Daoy (cell line): ENCODE data around the gene STEAP3. TPM values are rescaled to one million over a fixed set of nuclear protein-coding genes. Genes with fewer than 3 reads are reported as not detected.

Experiments used
- DNase-seq: peaks from one replicate; pipeline ENCODE4 v3.0.0-alpha.2; 2015; ENCODE audit warnings: low read depth
- total RNA-seq: library from RNA; depleted of rRNA; stranded (reverse); fragments of >200 nt; shearing (Covaris generic); gene quantifications from 2 replicates; pipeline ENCODE4 v1.2.3, GENCODE V29; 2014; rRNA removed

The STEAP3 gene, protein sequence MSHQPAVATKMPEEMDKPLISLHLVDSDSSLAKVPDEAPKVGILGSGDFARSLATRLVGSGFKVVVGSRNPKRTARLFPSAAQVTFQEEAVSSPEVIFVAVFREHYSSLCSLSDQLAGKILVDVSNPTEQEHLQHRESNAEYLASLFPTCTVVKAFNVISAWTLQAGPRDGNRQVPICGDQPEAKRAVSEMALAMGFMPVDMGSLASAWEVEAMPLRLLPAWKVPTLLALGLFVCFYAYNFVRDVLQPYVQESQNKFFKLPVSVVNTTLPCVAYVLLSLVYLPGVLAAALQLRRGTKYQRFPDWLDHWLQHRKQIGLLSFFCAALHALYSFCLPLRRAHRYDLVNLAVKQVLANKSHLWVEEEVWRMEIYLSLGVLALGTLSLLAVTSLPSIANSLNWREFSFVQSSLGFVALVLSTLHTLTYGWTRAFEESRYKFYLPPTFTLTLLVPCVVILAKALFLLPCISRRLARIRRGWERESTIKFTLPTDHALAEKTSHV
- 13.1 and 14.6 TPM in 2 replicates for total RNA-seq

GRCh38 chr2:119223521-119224390 lies at the start of gene STEAP3:
Gene STEAP3 (plus strand): TSS chr2:119223834. CDS start chr2:119231013, 7,179 bp downstream.
- DNase-seq: peak; percentile 85

- DNase-seq: peak; percentile 66
Observed at GRCh38 chr2:119174216-119174992, 49.2 kb upstream of the STEAP3 start.

DNA sequence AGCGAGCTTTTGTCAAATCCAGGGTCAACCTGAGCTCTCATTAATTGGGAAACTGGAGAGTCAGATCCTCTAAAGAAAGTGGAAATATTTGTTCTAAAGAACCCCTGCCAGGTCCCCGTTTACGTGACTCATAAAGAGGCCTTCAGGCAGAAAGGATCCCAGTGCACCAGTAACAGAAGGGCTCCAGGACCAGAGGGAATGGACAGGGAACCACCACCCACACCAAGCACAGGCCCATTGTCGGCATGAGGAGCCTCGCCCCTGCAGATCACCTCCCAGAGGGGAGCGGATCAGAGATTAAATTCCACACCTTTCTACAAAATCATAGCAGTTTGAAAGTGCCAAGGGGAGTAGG lies 48.7 kb upstream of the STEAP3 start:
- DNase-seq: peak; percentile 52

- DNase-seq: no peak
Observed at GRCh38 chr2:119175517-119175916, 48.1 kb upstream of the STEAP3 start.

DNA sequence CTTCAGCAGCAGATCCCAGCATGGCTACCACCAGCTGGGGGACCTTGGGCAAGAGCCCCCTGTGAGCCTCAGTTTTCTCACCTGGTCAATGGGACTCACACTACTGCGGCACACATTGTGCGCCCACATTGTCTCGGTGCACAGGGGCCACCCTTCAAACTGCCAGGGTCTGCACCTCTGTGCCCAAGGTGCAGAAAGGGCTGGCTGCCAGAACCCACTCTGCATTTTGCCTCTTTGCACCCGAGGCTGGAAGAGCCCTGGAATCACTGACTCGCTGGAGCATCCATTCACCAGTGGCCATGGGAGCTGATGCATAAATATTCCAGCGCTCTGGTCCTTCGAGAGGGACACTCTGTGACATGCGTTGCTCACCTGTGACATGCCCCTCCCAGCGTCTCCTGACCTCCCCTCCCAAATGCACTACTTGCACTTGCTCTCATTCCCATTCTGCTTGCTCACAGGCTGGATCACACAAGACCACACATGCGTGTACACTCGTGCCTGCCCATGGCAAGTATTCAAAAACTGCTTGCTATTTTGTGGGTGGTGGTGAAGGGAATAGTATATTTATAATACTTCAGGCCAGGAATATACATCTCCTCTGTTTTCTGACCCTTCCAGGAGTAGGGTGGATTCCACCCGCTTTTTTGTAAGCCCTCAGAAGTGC lies 46.3 kb upstream of the STEAP3 start:
- no peak for DNase-seq

GRCh38 chr2:119177838-119178190 lies 45.8 kb upstream of the STEAP3 start:
- DNase-seq: no peak

GRCh38 chr2:119178776-119179175 lies 44.9 kb upstream of the STEAP3 start:
- DNase-seq: no peak

GRCh38 chr2:119179202-119179601 lies 44.4 kb upstream of the STEAP3 start:
- DNase-seq: peak; percentile 73

- peak; percentile 73 for DNase-seq
Observed at GRCh38 chr2:119179991-119180390, 43.6 kb upstream of the STEAP3 start.

DNA sequence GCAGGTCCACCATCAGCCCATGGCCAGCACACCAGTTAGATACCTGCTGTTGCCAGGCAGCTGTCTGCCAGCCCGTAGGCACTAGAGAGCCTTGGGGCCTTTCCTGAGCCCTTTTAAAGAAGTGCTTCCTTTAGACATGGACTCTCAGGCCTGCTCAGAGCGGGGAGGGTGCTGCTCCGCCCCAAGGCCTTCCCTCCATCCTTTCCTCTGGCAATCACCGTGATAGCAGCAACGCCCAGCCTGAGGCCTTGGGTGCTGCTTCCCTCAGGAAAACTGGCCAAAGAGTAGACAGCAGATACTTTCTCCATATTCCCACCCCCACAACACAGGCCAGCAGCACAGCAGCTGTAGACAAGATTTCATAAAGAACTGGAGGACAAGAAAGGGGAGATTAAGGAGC lies 42.7 kb upstream of the STEAP3 start:
- DNase-seq: no peak

GRCh38 chr2:119181391-119181790 lies 42.2 kb upstream of the STEAP3 start:
- DNase-seq: no peak

DNA sequence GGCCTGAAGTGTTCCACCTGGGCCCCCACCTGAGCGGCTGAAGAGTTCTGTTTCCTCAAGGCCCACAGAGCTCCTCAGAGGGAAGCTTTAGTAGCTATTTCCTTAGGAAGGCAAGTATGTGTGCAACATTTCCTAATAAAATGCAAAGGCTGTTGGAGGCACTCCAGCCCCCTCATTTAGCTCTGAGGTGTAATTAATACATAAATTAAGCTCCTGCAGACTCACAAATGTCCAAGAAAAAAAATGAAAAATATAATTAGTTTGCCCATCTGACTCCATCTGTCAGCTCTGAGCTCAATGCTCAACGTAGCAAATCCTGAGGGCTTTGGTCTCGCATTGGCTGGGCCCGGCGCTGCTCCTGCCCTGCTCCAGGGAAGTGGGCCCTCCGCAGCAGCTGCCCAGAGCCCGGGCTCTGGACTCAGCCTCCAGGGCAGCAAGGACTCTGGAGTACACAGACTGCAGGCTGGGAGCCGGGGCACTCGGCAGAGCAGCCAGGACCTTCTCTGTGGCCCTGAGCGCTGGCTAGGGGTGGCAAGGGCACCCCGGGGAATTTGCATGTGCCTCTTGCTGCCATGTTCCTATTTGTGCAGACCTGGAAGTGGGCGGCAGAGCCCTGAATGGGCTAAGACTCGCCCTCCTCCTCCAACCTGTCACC lies 41.7 kb upstream of the STEAP3 start:
- no peak for DNase-seq

GRCh38 chr2:119184512-119184911 lies 39.1 kb upstream of the STEAP3 start:
- peak; percentile 79 for DNase-seq

GRCh38 chr2:119190321-119191111 lies 33.1 kb upstream of the STEAP3 start:
- DNase-seq: no peak

GRCh38 chr2:119192893-119193292 lies 30.7 kb upstream of the STEAP3 start:
- DNase-seq: no peak

- no peak for DNase-seq
Observed at GRCh38 chr2:119195001-119195400, 28.6 kb upstream of the STEAP3 start.

- no peak for DNase-seq
Observed at GRCh38 chr2:119195887-119196286, 27.7 kb upstream of the STEAP3 start.

- DNase-seq: peak; percentile 70
Observed at GRCh38 chr2:119196301-119197125, 27.1 kb upstream of the STEAP3 start.

GRCh38 chr2:119197126-119197405 lies 26.6 kb upstream of the STEAP3 start:
- no peak for DNase-seq
